Tibial artery (tissue), 4 donors: ENCODE measurements around the gene RANBP6.
"Not testable (repeated sequence)": the region's sequence is repeated elsewhere in the genome, so short reads cannot be mapped to it uniquely, and the experiment has no call there.

Experiments
- DNase-seq, 2 donors: peaks; one replicate each; pipeline ENCODE4 v3.0.0-alpha.2; 2019
- H3K27ac ChIP-seq, 2 donors: fragments of 200-600 bp; sonication (generic) in 1 of 2; 1 replicate in 1 of 2; 2 replicates in 1 of 2; pipeline ENCODE4 v1.5.1; 2018 to 2019; ENCODE audit warnings: mild to moderate bottlenecking in 1 of 2
- H3K27me3 ChIP-seq, 2 donors: fragments of 200-600 bp; sonication (generic) in 1 of 2; one replicate each; pipeline versions ENCODE4 v1.5.1 to v1.6.0; 2016 to 2019
- H3K36me3 ChIP-seq, 3 donors: fragments of 200-600 bp; sonication (generic) in 2 of 3; one replicate each; pipeline ENCODE4 v1.5.1; 2016 to 2019; ENCODE audit warnings: mild to moderate bottlenecking in 2 of 3
- H3K4me1 ChIP-seq, 4 donors: fragments of 200-600 bp; sonication (generic) in 2 of 4; 1 replicate in 3 of 4; 2 replicates in 1 of 4; pipeline ENCODE4 v1.5.1; 2016 to 2019
- H3K4me3 ChIP-seq, 2 donors: fragments of 200-600 bp; sonication (generic) in 1 of 2; 1 replicate in 1 of 2; 2 replicates in 1 of 2; pipeline ENCODE4 v1.5.1; 2018 to 2019; ENCODE audit warnings: mild to moderate bottlenecking in 2 of 2
- H3K9me3 ChIP-seq, 3 donors: fragments of 200-600 bp; sonication (generic) in 1 of 3; one replicate each; pipeline ENCODE4 v1.5.1; 2016 to 2019
- intact Hi-C: fragments of 100-400 bp; cut with DNase I; formaldehyde crosslinking; loops from one replicate; pipeline ENCODE4 v1.15.0; 2023; ENCODE audit warnings: low total_unique reads
- TF ChIP-seq, protein P1 (sequence below), 2 experiments: fragments of 200-600 bp in 1 of 2; fragments of 450-650 bp in 1 of 2; IDR thresholded peaks; one replicate each; pipeline ENCODE4 v1.5.1; 2017 to 2019; ENCODE audit warnings: antibody characterized with exemption in 2 of 2, mild to moderate bottlenecking in 1 of 2, moderate library complexity in 1 of 2

RANBP6 gene

GRCh38 chr9:6015278-6016157 lies at the start of gene RANBP6:
Gene RANBP6 (minus strand): TSS chr9:6015624. CDS start chr9:6015607, 17 bp downstream.
- H3K27me3 ChIP-seq, result no peaks in the 10 kb centered on the region
- H3K27ac ChIP-seq, result peak within 1 kb of the TSS; percentile 68 to 73
- H3K4me1 ChIP-seq, result peaks cover 0 to 39% (median 18%) of the 10 kb centered on the region in 4 donors
- H3K4me3 ChIP-seq, result peak within 1 kb of the TSS; percentile 58 to 71
- DNase-seq, result peak; percentile 81 to 92
- no peaks in the 10 kb centered on the region for H3K9me3 ChIP-seq
- peaks cover 0 to 31% (median 6%) of the 10 kb centered on the region in 3 donors for H3K36me3 ChIP-seq
- TF ChIP-seq, protein P1, sequence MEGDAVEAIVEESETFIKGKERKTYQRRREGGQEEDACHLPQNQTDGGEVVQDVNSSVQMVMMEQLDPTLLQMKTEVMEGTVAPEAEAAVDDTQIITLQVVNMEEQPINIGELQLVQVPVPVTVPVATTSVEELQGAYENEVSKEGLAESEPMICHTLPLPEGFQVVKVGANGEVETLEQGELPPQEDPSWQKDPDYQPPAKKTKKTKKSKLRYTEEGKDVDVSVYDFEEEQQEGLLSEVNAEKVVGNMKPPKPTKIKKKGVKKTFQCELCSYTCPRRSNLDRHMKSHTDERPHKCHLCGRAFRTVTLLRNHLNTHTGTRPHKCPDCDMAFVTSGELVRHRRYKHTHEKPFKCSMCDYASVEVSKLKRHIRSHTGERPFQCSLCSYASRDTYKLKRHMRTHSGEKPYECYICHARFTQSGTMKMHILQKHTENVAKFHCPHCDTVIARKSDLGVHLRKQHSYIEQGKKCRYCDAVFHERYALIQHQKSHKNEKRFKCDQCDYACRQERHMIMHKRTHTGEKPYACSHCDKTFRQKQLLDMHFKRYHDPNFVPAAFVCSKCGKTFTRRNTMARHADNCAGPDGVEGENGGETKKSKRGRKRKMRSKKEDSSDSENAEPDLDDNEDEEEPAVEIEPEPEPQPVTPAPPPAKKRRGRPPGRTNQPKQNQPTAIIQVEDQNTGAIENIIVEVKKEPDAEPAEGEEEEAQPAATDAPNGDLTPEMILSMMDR (IDR thresholded peaks at IDR 0.05), result no peak
- intact Hi-C loops, result no loop called here

DNA sequence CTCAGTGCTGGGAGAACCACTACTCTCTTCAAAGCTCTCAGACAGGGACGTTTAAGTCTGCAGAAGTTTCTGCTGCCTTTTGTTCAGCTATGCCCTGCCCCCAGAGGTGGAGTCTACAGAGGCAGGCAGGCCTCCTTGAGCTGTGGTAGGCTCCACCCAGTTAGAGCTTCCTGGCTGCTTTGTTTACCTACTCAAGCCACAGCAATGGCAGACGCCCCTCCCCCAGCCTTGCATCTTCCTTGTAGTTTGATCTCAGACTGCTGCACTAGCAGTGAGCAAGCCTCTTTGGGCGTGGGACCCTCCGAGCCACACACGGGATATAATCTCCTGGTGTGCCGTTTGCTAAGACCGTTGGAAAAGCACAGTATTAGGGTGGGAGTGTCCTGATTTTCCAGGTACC lies 47.7 kb upstream of the RANBP6 start:
- H3K4me1 ChIP-seq, intact Hi-C loops, H3K9me3 ChIP-seq, H3K4me3 ChIP-seq, DNase-seq, H3K36me3 ChIP-seq, H3K27ac ChIP-seq: not testable (repeated sequence)
- H3K27me3 ChIP-seq, result peaks cover 0 to 17% of the 10 kb centered on the region in 2 donors

DNA sequence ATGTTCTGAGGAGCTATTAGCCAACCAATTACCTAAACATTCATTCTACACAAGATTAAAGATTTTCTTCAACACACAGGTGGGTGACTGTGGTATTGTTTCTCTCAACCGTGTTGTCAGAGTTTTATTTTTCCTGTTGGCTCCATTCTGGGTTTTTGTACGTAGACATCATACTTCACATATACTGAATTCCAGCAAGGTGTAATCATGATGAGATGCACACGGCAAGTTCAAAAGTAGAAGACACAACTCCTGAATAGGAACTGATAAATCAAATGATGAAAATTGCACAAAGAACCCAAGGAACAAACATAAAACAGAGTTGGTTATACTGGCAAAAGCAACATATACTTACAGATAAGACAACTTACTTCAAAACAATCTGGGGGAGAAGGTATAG lies 40.2 kb upstream of the RANBP6 start:
- intact Hi-C loops, result loop anchor here (10.0 kb wide), 1 partner anchor 249 kb away; no protein-coding TSS in a partner anchor
- Histone ChIP-seq H3K9me3 (no peaks in the 10 kb centered on the region), H3K27me3 (no peaks in the 10 kb centered on the region), H3K27ac (no peak overlapping the region), H3K4me3 (no peak overlapping the region), H3K4me1 (no peaks in the 10 kb centered on the region), H3K36me3 (no peaks in the 10 kb centered on the region)
- DNase-seq, result no peak
- TF ChIP-seq, protein P1 (IDR thresholded peaks at IDR 0.05), result no peak

DNA sequence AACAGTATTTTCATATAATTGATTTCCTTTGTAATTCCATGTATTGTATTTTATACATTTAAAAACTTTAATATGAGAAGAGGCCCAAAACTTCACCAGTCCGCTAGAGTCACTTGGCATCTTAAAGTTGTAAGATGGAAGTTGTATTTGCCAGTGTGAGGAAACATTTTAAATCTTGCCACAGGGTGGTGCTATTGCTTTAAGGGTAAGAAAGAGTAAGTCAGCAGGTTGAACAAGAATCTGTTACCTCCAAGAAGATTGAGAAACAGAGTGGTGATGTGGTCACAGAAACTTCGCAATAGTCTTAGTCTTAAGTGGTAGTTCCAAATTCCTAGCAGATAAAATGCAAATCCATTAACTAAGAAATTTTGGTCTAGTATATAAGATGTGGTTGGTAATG lies 39.8 kb upstream of the RANBP6 start:
- Histone ChIP-seq H3K36me3 (no peaks in the 10 kb centered on the region), H3K27ac (no peak overlapping the region), H3K4me1 (no peaks in the 10 kb centered on the region), H3K4me3 (no peak overlapping the region), H3K27me3 (no peaks in the 10 kb centered on the region), H3K9me3 (no peaks in the 10 kb centered on the region)
- DNase-seq, result no peak
- TF ChIP-seq, protein P1 (IDR thresholded peaks at IDR 0.05), result peak; percentile 20 to 46
- intact Hi-C loops, result loop anchor here (10.0 kb wide), 1 partner anchor 250 kb away; no protein-coding TSS in a partner anchor

GRCh38 chr9:6054280-6055099 lies 39.1 kb upstream of the RANBP6 start:
- Histone ChIP-seq H3K36me3 (no peaks in the 10 kb centered on the region), H3K4me1 (no peaks in the 10 kb centered on the region), H3K27ac (no peak overlapping the region), H3K9me3 (no peaks in the 10 kb centered on the region), H3K4me3 (no peak overlapping the region), H3K27me3 (no peaks in the 10 kb centered on the region)
- TF ChIP-seq, protein P1 (IDR thresholded peaks at IDR 0.05), result peak; percentile 64 to 75
- DNase-seq, result peak in 1 of 2 donors; percentile 54
- intact Hi-C loops, result loop anchor here (10.0 kb wide), 1 partner anchor 250 kb away; no protein-coding TSS in a partner anchor
